Tibial nerve (tissue), 4 donors: Measurements from ENCODE around the gene C1QTNF6. TPM values are rescaled to one million over a fixed set of nuclear protein-coding genes. Genes with fewer than 3 reads are reported as not detected.

Source experiments
- DNase-seq, 2 donors: peaks; one replicate each; pipeline ENCODE4 v3.0.0-alpha.2; 2019; ENCODE audit warnings: low spot score in 2 of 2
- H3K27ac ChIP-seq, 4 donors: fragments of 200-600 bp; sonication (generic) in 3 of 4; one replicate each; pipeline ENCODE4 v1.5.1; 2017 to 2019; ENCODE audit warnings: mild to moderate bottlenecking in 1 of 4
- H3K27me3 ChIP-seq, 2 donors: fragments of 200-600 bp; sonication (generic) in 1 of 2; one replicate each; pipeline versions ENCODE4 v1.5.1 to v1.6.0; 2017 to 2019
- H3K36me3 ChIP-seq, 3 donors: fragments of 200-600 bp; sonication (generic); one replicate each; pipeline ENCODE4 v1.5.1; 2018 to 2019
- H3K4me1 ChIP-seq, 4 donors: fragments of 200-600 bp; sonication (generic) in 3 of 4; one replicate each; pipeline ENCODE4 v1.5.1; 2017 to 2019
- H3K4me3 ChIP-seq, 4 donors: fragments of 200-600 bp; sonication (generic) in 3 of 4; one replicate each; pipeline ENCODE4 v1.5.1; 2017 to 2019; ENCODE audit warnings: mild to moderate bottlenecking in 1 of 4, moderate library complexity in 1 of 4
- H3K9me3 ChIP-seq, 4 donors: fragments of 200-600 bp; sonication (generic) in 3 of 4; one replicate each; pipeline ENCODE4 v1.5.1; 2017 to 2019
- CTCF ChIP-seq, 5 experiments: fragments of 200-600 bp in 3 of 5; fragments of 450-650 bp in 2 of 5; sonication (generic) in 3 of 5; IDR thresholded peaks; one replicate each; pipeline ENCODE4 v1.5.1; 2016 to 2019; ENCODE audit warnings: antibody characterized with exemption in 5 of 5, mild to moderate bottlenecking in 3 of 5, moderate library complexity in 2 of 5
- EP300 ChIP-seq, 2 donors: sonication (generic); formaldehyde crosslinking; IDR thresholded peaks; one replicate each; pipeline ENCODE4 v1.6.1; 2017; ENCODE audit warnings: antibody characterized with exemption in 2 of 2, mild to moderate bottlenecking in 1 of 2
- POLR2A ChIP-seq, 2 donors: fragments of 450-650 bp; IDR thresholded peaks; one replicate each; pipeline ENCODE4 v1.6.1; 2017; ENCODE audit warnings: antibody characterized with exemption in 2 of 2, mild to moderate bottlenecking in 2 of 2, moderate library complexity in 2 of 2
- WGBS, 2 donors: methylation state at CpG; one replicate each; pipeline ENCODE4 v1.1.5; 2018; 5-methylcytosine and 5-hydroxymethylcytosine counted together
- total RNA-seq, 4 donors: library from RNA; depleted of rRNA; stranded (reverse); fragments of >200 nt; gene quantifications; one replicate each; pipeline ENCODE4 v1.1.0, GENCODE V29; 2016

Gene C1QTNF6
- total RNA-seq, 4 donors from 2014 or later: 2.6 to 3.9 (median 3.4) TPM

DNA sequence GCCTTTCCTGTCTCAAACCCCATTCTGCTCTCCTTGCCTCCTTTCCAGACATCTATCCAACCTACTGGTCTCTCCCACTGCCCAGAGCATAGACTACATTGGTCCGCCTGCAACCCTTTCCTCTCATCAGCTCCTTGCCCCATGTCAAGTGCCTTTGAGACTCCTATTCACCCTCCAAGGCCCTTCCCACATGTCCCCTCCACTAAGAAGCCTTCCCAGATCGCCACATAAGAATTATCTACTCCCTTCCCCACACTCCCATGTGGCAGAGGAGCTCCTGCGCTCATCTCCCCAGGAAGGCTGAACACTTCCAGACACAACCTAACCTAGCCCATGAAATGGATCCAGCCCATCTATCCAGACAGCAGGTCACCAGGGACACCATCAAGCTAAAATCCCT, 10.3 kb downstream of the C1QTNF6 start:
- 91 to 94% methylated on average over 3 of the region's 3 CpGs for WGBS, 2 donors
- H3K4me1 ChIP-seq: peaks cover 0 to 57% (median 26%) of the 10 kb centered on the region in 4 donors
- no peak overlapping the region for H3K4me3 ChIP-seq
- H3K9me3 ChIP-seq: no peaks in the 10 kb centered on the region
- peak overlapping the region in 1 of 4 donors; percentile 56 for H3K27ac ChIP-seq
- TF ChIP-seq POLR2A (IDR thresholded peaks at IDR 0.05) (no peak), EP300 (IDR thresholded peaks at IDR 0.05) (no peak), CTCF (IDR thresholded peaks at IDR 0.05) (no peak)
- no peak for DNase-seq
- H3K36me3 ChIP-seq: peaks cover 0 to 25% (median 0%) of the 10 kb centered on the region in 3 donors
- no peaks in the 10 kb centered on the region for H3K27me3 ChIP-seq

GRCh38 chr22:37177221-37177620, 10.8 kb downstream of the C1QTNF6 start:
- no peaks in the 10 kb centered on the region for H3K9me3 ChIP-seq
- H3K4me1 ChIP-seq: peaks cover 0 to 57% (median 26%) of the 10 kb centered on the region in 4 donors
- WGBS, 2 donors: 67 to 73% methylated on average over 4 to 5 of the region's 5 CpGs
- no peak for DNase-seq
- H3K27ac ChIP-seq: peak overlapping the region in 2 of 4 donors; percentile 55 to 56
- H3K36me3 ChIP-seq: peaks cover 0 to 20% (median 0%) of the 10 kb centered on the region in 3 donors
- H3K4me3 ChIP-seq: no peak overlapping the region
- H3K27me3 ChIP-seq: no peaks in the 10 kb centered on the region
- TF ChIP-seq POLR2A (IDR thresholded peaks at IDR 0.05): no peak
- TF ChIP-seq EP300 (IDR thresholded peaks at IDR 0.05): no peak
- no peak for TF ChIP-seq CTCF (IDR thresholded peaks at IDR 0.05)

DNA sequence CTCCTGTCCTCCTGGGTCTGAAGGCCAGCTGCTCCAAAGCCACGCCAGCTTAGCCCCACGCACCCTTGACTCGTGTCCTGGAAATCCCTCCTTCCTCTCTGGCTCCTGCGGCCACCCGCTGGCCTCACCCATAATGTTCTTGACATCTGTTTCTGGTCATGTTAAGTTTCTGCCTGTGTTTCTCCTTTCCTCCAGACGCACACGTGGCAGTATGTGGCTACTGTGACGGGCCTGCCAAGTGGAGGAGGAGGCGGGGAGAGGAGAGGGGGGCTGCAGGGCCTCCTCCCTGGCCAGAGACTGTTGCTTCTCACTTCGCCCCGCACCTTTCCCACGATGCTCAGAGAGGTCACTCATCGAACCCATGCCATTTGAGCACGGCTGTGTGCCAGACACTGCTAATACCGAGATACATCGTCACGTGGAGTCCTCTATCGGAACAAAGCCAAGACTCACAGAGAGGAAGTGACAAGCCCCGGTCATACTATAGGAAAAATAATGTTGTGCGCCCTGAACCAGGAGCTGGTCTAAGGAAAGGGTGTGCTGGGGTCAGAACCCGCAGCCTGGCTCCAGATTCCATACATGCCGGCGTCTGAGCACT, 11.5 kb downstream of the C1QTNF6 start:
- peak overlapping the region in 2 of 4 donors; percentile 55 to 56 for H3K27ac ChIP-seq

GRCh38 chr22:37175414-37176281, 12.4 kb downstream of the C1QTNF6 start:
- Histone ChIP-seq H3K27me3 (no peaks in the 10 kb centered on the region), H3K9me3 (no peaks in the 10 kb centered on the region), H3K27ac (peak overlapping the region in 1 of 4 donors; percentile 56), H3K4me1 (peaks cover 0 to 57% (median 26%) of the 10 kb centered on the region in 4 donors), H3K36me3 (peaks cover 0 to 4% (median 0%) of the 10 kb centered on the region in 3 donors), H3K4me3 (no peak overlapping the region)
- TF ChIP-seq POLR2A (IDR thresholded peaks at IDR 0.05) (no peak), EP300 (IDR thresholded peaks at IDR 0.05) (no peak), CTCF (IDR thresholded peaks at IDR 0.05) (no peak)
- 61 to 64% methylated on average over 18 of the region's 18 CpGs for WGBS, 2 donors
- no peak for DNase-seq

More for the DNA sequence above, 11.5 kb downstream of the C1QTNF6 start:
- peaks cover 0 to 57% (median 26%) of the 10 kb centered on the region in 4 donors for H3K4me1 ChIP-seq
- DNase-seq: peak; percentile 49 to 69
- TF ChIP-seq EP300 (IDR thresholded peaks at IDR 0.05) (peak in 1 of 2 donors; percentile 67), POLR2A (IDR thresholded peaks at IDR 0.05) (no peak)
- H3K4me3 ChIP-seq: peak overlapping the region in 1 of 4 donors; percentile 3
- peaks cover 0 to 13% (median 0%) of the 10 kb centered on the region in 3 donors for H3K36me3 ChIP-seq
- no peaks in the 10 kb centered on the region for H3K27me3 ChIP-seq
- 12% methylated on average over 22 to 23 of the region's 23 CpGs for WGBS, 2 donors
- H3K9me3 ChIP-seq: no peaks in the 10 kb centered on the region

- Histone ChIP-seq H3K36me3 (no peaks in the 10 kb centered on the region), H3K27ac (no peak overlapping the region), H3K27me3 (no peaks in the 10 kb centered on the region), H3K9me3 (no peaks in the 10 kb centered on the region), H3K4me1 (peaks cover 0 to 56% (median 26%) of the 10 kb centered on the region in 4 donors), H3K4me3 (no peak overlapping the region)
- no peak for DNase-seq
- WGBS, 2 donors: 90 to 92% methylated on average over 9 of the region's 9 CpGs
- TF ChIP-seq EP300 (IDR thresholded peaks at IDR 0.05) (no peak), CTCF (IDR thresholded peaks at IDR 0.05) (no peak), POLR2A (IDR thresholded peaks at IDR 0.05) (no peak)
These were observed 13.1 kb downstream of the C1QTNF6 start for GRCh38 chr22:37174964-37175363.
